K562 (cell line): Measurements from ENCODE around the gene TEP1. TPM values are rescaled to one million over a fixed set of nuclear protein-coding genes. Genes with fewer than 3 reads are reported as not detected.

ENCODE experiments used
- ATF2 ChIP-seq: sonication (generic); formaldehyde crosslinking; IDR thresholded peaks from 2 replicates; pipeline ENCODE4 v1.8.1; 2022; ENCODE audit warnings: missing genetic modification reagents
- CHD7 ChIP-seq: fragments of 200-600 bp; sonication (generic); IDR thresholded peaks from one replicate; pipeline ENCODE4 v1.6.1; 2012; ENCODE audit warnings: mild to moderate bottlenecking, low read depth, low read length, inconsistent platforms
- HLTF ChIP-seq: fragments of 450-650 bp; IDR thresholded peaks from 2 replicates; pipeline ENCODE4 v1.6.1; 2016
- POLR2B ChIP-seq: fragments of 450-650 bp; IDR thresholded peaks from 2 replicates; pipeline ENCODE4 v1.6.1; 2018; ENCODE audit warnings: low read depth; ENCODE audit not compliant: partially characterized antibody
- SMAD4 ChIP-seq: fragments of 250-450 bp; sonication (Bioruptor Pico); conservative IDR thresholded peaks from 2 replicates; pipeline ENCODE4 v1.8.0; 2021; ENCODE audit warnings: inconsistent platforms, mild to moderate bottlenecking, moderate library complexity
- SREBF2 ChIP-seq: sonication (generic); formaldehyde crosslinking; IDR thresholded peaks from 2 replicates; pipeline ENCODE4 v1.4.0; 2020; ENCODE audit warnings: mild to moderate bottlenecking, missing genetic modification reagents
- TSHZ1 ChIP-seq: fragments of 250-450 bp; sonication (Bioruptor Pico); IDR thresholded peaks from 2 replicates; pipeline ENCODE4 v1.4.0; 2020; ENCODE audit warnings: mild to moderate bottlenecking, moderate library complexity
- U2AF1 ChIP-seq: fragments of 200-400 bp; formaldehyde crosslinking; optimal IDR thresholded peaks from 2 replicates; pipeline ENCODE3; 2017; ENCODE audit warnings: mild to moderate bottlenecking, low read depth, low read length, moderate library complexity
- ZNF449 ChIP-seq: fragments of 250-450 bp; sonication (Bioruptor Pico); IDR thresholded peaks from 2 replicates; pipeline ENCODE4 v1.8.0; 2022; ENCODE audit warnings: moderate library complexity, mild to moderate bottlenecking, inconsistent platforms
- polyA plus RNA-seq, 8 experiments: library from polyadenylated mRNA; depleted of rRNA in 4 of 8; stranded (reverse) in 5 of 8; unstranded in 3 of 8; fragments of >200 nt; fragmentation: Nextera tagmentation in 2 of 8; fragmentation: Illumina TruSeq in 1 of 8; extraction: Ambion mirVana in 2 of 8; extraction: Trizol in 1 of 8; gene quantifications; 2 replicates each; pipeline versions ENCODE4 v1.2.1 to v1.2.3, GENCODE V29; 2011 to 2014; ENCODE audit warnings: inconsistent platforms in 1 of 8, missing spikeins in 1 of 8
- total RNA-seq, 7 experiments: library from RNA; depleted of rRNA in 6 of 7; stranded (reverse); fragments of >200 nt in 6 of 7; fragmentation: Illumina TruSeq in 2 of 7; extraction: Trizol in 2 of 7; gene quantifications; 2 replicates each; pipeline versions ENCODE4 v1.2.1 to v1.2.3, GENCODE V29; 2011 to 2021; ENCODE audit warnings: low replicate concordance in 1 of 7

TEP1 gene
- total and polyA plus RNA-seq, 9 of the 15 experiments (the other 6 are each of a cell fraction or from before 2014, with no cell fraction given), result 1.0 to 12.2 (median 7.1) TPM

- TF ChIP-seq CHD7, result no peak
- no peak for TF ChIP-seq SMAD4
- TF ChIP-seq ZNF449, result no peak
- TF ChIP-seq TSHZ1 (CRISPR knock-in tag), result no peak
- no peak for TF ChIP-seq SREBF2
- TF ChIP-seq HLTF, result no peak
- peak; percentile 50; the same call in 1 of the 2 replicates for TF ChIP-seq ATF2 (CRISPR knock-in tag)
- TF ChIP-seq POLR2B, result peak; percentile 44
- TF ChIP-seq U2AF1, result no peak
Observed at GRCh38 chr14:20343092-20343861, 70.0 kb downstream of the TEP1 start, which contains the start of gene PARP2 (continued).
